Measurements from ENCODE around the gene HK1. TPM values are rescaled to one million over a fixed set of nuclear protein-coding genes. Genes with fewer than 3 reads are reported as not detected.

HK1 gene
- total and polyA plus RNA-seq, 11 donors: 83.0 to 310 (median 227) TPM

DNA sequence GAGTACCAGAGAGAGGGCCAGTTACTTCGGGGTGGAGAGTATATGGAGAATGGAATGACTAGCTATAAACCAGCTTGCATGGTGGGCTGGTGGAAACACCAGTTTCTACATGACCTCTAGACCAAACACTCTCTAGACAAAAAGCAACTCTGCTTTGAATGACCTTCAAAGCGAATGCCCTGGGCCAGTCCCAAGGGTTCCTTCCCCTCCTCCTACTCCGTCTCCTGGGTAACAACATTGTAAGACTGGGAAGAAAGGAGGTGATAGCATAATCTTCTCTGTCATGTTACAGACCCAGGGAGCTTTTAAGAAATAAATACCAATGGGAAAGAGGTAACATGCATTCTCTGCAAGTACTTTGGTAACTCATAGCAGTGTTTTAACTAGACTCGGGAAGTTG is 7.4 kb downstream of the HK1 start:
- TF ChIP-seq, protein P1, sequence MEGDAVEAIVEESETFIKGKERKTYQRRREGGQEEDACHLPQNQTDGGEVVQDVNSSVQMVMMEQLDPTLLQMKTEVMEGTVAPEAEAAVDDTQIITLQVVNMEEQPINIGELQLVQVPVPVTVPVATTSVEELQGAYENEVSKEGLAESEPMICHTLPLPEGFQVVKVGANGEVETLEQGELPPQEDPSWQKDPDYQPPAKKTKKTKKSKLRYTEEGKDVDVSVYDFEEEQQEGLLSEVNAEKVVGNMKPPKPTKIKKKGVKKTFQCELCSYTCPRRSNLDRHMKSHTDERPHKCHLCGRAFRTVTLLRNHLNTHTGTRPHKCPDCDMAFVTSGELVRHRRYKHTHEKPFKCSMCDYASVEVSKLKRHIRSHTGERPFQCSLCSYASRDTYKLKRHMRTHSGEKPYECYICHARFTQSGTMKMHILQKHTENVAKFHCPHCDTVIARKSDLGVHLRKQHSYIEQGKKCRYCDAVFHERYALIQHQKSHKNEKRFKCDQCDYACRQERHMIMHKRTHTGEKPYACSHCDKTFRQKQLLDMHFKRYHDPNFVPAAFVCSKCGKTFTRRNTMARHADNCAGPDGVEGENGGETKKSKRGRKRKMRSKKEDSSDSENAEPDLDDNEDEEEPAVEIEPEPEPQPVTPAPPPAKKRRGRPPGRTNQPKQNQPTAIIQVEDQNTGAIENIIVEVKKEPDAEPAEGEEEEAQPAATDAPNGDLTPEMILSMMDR (IDR thresholded peaks at IDR 0.05): no peak
- TF ChIP-seq POLR2A (IDR thresholded peaks at IDR 0.05): no peak
- intact Hi-C loops (cut with DNase I): no loop called here
- 68 to 79% (median 73%) methylated on average over 4 of the region's 4 CpGs for WGBS, 4 donors
- DNase-seq: no peak
- Histone ChIP-seq H3K27ac (no peak overlapping the region), H3K27me3 (no peaks in the 10 kb centered on the region), H3K4me1 (peaks cover 0 to 16% (median 3%) of the 10 kb centered on the region in 12 donors), H3K4me3 (no peak overlapping the region), H3K36me3 (no peaks in the 10 kb centered on the region), H3K9me3 (no peaks in the 10 kb centered on the region)
- no peak for ATAC-seq

- Histone ChIP-seq H3K36me3 (no peaks in the 10 kb centered on the region), H3K9me3 (no peaks in the 10 kb centered on the region), H3K27ac (no peak overlapping the region), H3K27me3 (no peaks in the 10 kb centered on the region), H3K4me1 (peaks cover 0 to 10% (median 1%) of the 10 kb centered on the region in 12 donors), H3K4me3 (no peak overlapping the region)
- intact Hi-C loops (cut with DNase I): no loop called here
- 84 to 91% (median 86%) methylated on average over 4 of the region's 4 CpGs for WGBS, 4 donors
- ATAC-seq (no peak), DNase-seq (no peak)
- TF ChIP-seq, protein P1 (IDR thresholded peaks at IDR 0.05): no peak
- no peak for TF ChIP-seq POLR2A (IDR thresholded peaks at IDR 0.05)
These were observed 8.9 kb downstream of the HK1 start for GRCh38 chr10:69287181-69287580.

DNA sequence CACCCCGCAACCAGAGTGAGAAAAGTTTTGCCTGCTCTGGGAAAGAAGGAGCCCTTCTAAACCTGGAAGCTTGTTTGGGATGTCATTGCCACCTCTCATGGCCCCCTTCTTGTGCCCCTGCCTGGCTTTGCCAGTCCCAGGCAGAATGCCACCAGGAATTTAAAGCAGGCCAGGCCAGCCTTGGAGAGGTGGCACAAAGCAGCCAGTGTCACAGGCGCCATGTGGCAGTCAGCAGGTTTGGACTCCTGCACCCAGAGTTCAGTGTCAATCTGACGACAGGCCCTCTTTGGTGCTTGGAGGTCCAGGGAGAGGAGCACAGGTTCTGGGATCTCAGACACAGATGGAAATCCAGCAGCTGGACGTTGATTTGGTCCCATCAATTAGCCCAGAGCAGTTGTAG is 12.7 kb downstream of the HK1 start:
- no peaks in the 10 kb centered on the region for H3K36me3 ChIP-seq
- peaks cover 0 to 5% (median 0%) of the 10 kb centered on the region in 12 donors for H3K4me1 ChIP-seq
- TF ChIP-seq, protein P1 (IDR thresholded peaks at IDR 0.05): no peak
- TF ChIP-seq POLR2A (IDR thresholded peaks at IDR 0.05): no peak
- 64 to 75% (median 69%) methylated on average over 4 of the region's 4 CpGs for WGBS, 4 donors
- intact Hi-C loops (cut with DNase I): no loop called here
- H3K9me3 ChIP-seq: no peaks in the 10 kb centered on the region
- ATAC-seq (peak in 3 of 4 donors; percentile 52 to 74 (median 54)), DNase-seq (peak in 1 of 5 donors; percentile 40)
- no peak overlapping the region for H3K27ac ChIP-seq
- H3K4me3 ChIP-seq: no peak overlapping the region
- H3K27me3 ChIP-seq: no peaks in the 10 kb centered on the region

DNA sequence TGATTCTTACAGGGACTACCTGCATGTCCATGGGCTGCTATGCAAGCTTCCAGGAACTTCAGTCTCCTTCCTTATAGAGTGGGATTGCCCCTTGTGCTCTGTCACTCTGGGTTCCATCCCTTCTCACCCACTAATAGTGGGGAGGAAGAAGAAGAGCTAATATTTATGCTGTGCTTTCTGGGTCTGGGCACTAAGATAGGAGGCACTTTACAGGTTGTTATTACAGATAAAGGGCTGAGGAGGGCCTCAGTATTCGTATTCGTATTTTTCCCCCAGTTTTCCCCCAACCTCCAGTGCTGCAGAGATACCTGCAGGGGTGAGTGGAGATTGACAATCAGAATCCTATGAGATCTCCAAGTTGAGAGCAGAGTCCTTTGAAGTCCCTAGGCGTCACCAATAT is 14.2 kb downstream of the HK1 start:
- TF ChIP-seq POLR2A (IDR thresholded peaks at IDR 0.05): no peak
- TF ChIP-seq, protein P1 (IDR thresholded peaks at IDR 0.05): no peak
- intact Hi-C loops (cut with DNase I): no loop called here
- no peak overlapping the region for H3K4me3 ChIP-seq
- no peaks in the 10 kb centered on the region for H3K27me3 ChIP-seq
- H3K9me3 ChIP-seq: no peaks in the 10 kb centered on the region
- 62 to 85% (median 73%) methylated on average over 3 of the region's 3 CpGs for WGBS, 4 donors
- no peaks in the 10 kb centered on the region for H3K36me3 ChIP-seq
- H3K4me1 ChIP-seq: peaks cover 0 to 5% (median 0%) of the 10 kb centered on the region in 12 donors
- ATAC-seq (no peak), DNase-seq (no peak)
- H3K27ac ChIP-seq: no peak overlapping the region
